Tibial nerve (tissue), 4 donors: Measurements from ENCODE around the gene CACNA1H.
"Not testable (repeated sequence)": the region's sequence is repeated elsewhere in the genome, so short reads cannot be mapped to it uniquely, and the experiment has no call there.

Experiments
- CTCF ChIP-seq, 5 experiments: fragments of 200-600 bp in 3 of 5; fragments of 450-650 bp in 2 of 5; sonication (generic) in 3 of 5; IDR thresholded peaks; one replicate each; pipeline ENCODE4 v1.5.1; 2016 to 2019; ENCODE audit warnings: antibody characterized with exemption in 5 of 5, mild to moderate bottlenecking in 3 of 5, moderate library complexity in 2 of 5
- EP300 ChIP-seq, 2 donors: sonication (generic); formaldehyde crosslinking; IDR thresholded peaks; one replicate each; pipeline ENCODE4 v1.6.1; 2017; ENCODE audit warnings: antibody characterized with exemption in 2 of 2, mild to moderate bottlenecking in 1 of 2
- POLR2A ChIP-seq, 2 donors: fragments of 450-650 bp; IDR thresholded peaks; one replicate each; pipeline ENCODE4 v1.6.1; 2017; ENCODE audit warnings: antibody characterized with exemption in 2 of 2, mild to moderate bottlenecking in 2 of 2, moderate library complexity in 2 of 2

GRCh38 chr16:1232049-1232748, 79.3 kb downstream of the CACNA1H start:
- TF ChIP-seq POLR2A, CTCF, EP300 (IDR thresholded peaks at IDR 0.05): not testable (repeated sequence)
